Peyer's patch (tissue), 4 donors: ENCODE results near the gene RGL2.

Experiments used
- POLR2A ChIP-seq, 2 donors: fragments of 450-650 bp; IDR thresholded peaks; one replicate each; pipeline ENCODE4 v1.5.1; 2017; ENCODE audit warnings: antibody characterized with exemption in 2 of 2, mild to moderate bottlenecking in 2 of 2, moderate library complexity in 2 of 2
- TF ChIP-seq, protein P1 (sequence below), 6 experiments: fragments of 450-650 bp in 4 of 6; fragments of 200-600 bp in 2 of 6; sonication (generic) in 1 of 6; IDR thresholded peaks; one replicate each; pipeline ENCODE4 v1.5.1; 2017 to 2019; ENCODE audit warnings: antibody characterized with exemption in 6 of 6, mild to moderate bottlenecking in 3 of 6, moderate library complexity in 1 of 6

DNA sequence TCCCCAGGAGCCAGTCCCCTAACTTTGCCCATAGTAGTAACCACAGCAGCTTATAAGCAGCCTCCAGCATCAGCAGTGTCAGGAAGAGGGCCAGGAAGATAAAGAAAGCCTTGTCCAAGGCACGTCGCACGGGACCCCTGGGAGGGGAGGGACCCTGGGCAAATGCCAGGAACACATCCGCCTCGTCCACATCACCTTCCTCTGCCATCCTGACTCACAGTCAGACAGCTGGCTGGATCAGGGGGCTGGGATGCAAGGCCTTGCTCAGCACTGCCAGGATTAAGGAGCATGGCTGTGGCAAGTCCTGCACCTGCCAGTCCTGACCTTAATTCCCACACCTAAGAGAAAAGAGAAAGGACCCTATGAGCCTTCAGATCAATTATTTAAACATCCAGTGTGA lies 30.3 kb upstream of the RGL2 start:
- TF ChIP-seq, protein P1, sequence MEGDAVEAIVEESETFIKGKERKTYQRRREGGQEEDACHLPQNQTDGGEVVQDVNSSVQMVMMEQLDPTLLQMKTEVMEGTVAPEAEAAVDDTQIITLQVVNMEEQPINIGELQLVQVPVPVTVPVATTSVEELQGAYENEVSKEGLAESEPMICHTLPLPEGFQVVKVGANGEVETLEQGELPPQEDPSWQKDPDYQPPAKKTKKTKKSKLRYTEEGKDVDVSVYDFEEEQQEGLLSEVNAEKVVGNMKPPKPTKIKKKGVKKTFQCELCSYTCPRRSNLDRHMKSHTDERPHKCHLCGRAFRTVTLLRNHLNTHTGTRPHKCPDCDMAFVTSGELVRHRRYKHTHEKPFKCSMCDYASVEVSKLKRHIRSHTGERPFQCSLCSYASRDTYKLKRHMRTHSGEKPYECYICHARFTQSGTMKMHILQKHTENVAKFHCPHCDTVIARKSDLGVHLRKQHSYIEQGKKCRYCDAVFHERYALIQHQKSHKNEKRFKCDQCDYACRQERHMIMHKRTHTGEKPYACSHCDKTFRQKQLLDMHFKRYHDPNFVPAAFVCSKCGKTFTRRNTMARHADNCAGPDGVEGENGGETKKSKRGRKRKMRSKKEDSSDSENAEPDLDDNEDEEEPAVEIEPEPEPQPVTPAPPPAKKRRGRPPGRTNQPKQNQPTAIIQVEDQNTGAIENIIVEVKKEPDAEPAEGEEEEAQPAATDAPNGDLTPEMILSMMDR (IDR thresholded peaks at IDR 0.05) = no peak
- TF ChIP-seq POLR2A (IDR thresholded peaks at IDR 0.05) = no peak
